Panc1 (cell line): ENCODE results near the gene PSMC6. TPM values are rescaled to one million over a fixed set of nuclear protein-coding genes. Genes with fewer than 3 reads are reported as not detected.

Experiments
- ATAC-seq: fragments of 200-7000 bp; cut with Tn5 transposase; 2 replicates; pipeline ENCODE4 v1.9.1; 2020; ENCODE audit warnings: mild to moderate bottlenecking, moderate library complexity
- Bru-seq: library from RNA; stranded (reverse); fragments of 400-500 nt; gene quantifications from one replicate; lab custom pipeline; 2021; lab: Mats Ljungman, UMichigan
- BruChase-seq, 2 experiments: library from RNA; stranded (reverse); fragments of 400-500 nt; gene quantifications; one replicate each; lab custom pipeline; 2021; lab: Mats Ljungman, UMichigan
- BruUV-seq: library from RNA; stranded (reverse); fragments of 400-500 nt; replicated peaks from 2 replicates; lab custom pipeline; 2021; lab: Mats Ljungman, UMichigan
- CTCF ChIA-PET: fragments of 300-600 bp; sonication (Branson Sonifier 250); formaldehyde crosslinking; loops from one replicate; lab custom pipeline; 2022; ENCODE audit warnings: antibody characterized with exemption; lab: Charles Lee
- POLR2A ChIA-PET: fragments of 300-600 bp; sonication (Branson Sonifier 250); formaldehyde crosslinking; loops from one replicate; lab custom pipeline; 2022; ENCODE audit warnings: antibody characterized with exemption; lab: Charles Lee
- DNase-seq: peaks from one replicate; pipeline ENCODE4 v3.0.0-alpha.2; 2010; ENCODE audit warnings: low read depth, low spot score
- H3K27ac ChIP-seq: 2 replicates; pipeline ENCODE4 v1.5.1; 2011; ENCODE audit warnings: mild to moderate bottlenecking, low read length, inconsistent platforms
- H3K27me3 ChIP-seq: fragments of 200-500 bp; sonication (Bioruptor generic); 2 replicates; pipeline ENCODE4 v1.6.0; 2014; ENCODE audit warnings: low read length, inconsistent platforms; ENCODE audit not compliant: control insufficient read depth, insufficient read depth
- H3K36me3 ChIP-seq: fragments of 200-500 bp; sonication (Bioruptor generic); 2 replicates; pipeline ENCODE4 v1.5.1; 2014; ENCODE audit warnings: inconsistent platforms, mild to moderate bottlenecking, low read length, moderate library complexity; ENCODE audit not compliant: control insufficient read depth, insufficient read depth
- H3K4me1 ChIP-seq: 2 replicates; pipeline ENCODE4 v1.5.1; 2011; ENCODE audit warnings: inconsistent platforms, mild to moderate bottlenecking, low read length, moderate library complexity; ENCODE audit not compliant: control insufficient read depth, insufficient read depth
- H3K4me3 ChIP-seq, 2 experiments: 2 replicates each; pipeline ENCODE4 v1.5.1; 2011 to 2012; ENCODE audit warnings: low read depth in 2 of 2, low read length in 2 of 2, mild to moderate bottlenecking in 2 of 2, inconsistent platforms in 1 of 2, moderate library complexity in 1 of 2
- H3K9me3 ChIP-seq: fragments of 200-500 bp; sonication (Bioruptor generic); 2 replicates; pipeline ENCODE4 v1.5.1; 2014; ENCODE audit warnings: low read depth, mild to moderate bottlenecking, inconsistent platforms, low read length, moderate library complexity; ENCODE audit not compliant: control insufficient read depth, insufficient read depth
- POLR2AphosphoS5 ChIP-seq: IDR thresholded peaks from 2 replicates; pipeline ENCODE4 v1.6.1; 2012; ENCODE audit warnings: mild to moderate bottlenecking, low read depth, low read length, moderate library complexity
- SIN3A ChIP-seq: IDR thresholded peaks from 2 replicates; pipeline ENCODE4 v1.6.1; 2012; ENCODE audit warnings: low read depth, mild to moderate bottlenecking, low read length, moderate library complexity, borderline replicate concordance; ENCODE audit not compliant: insufficient read depth
- TCF7L2 ChIP-seq: IDR thresholded peaks from 2 replicates; pipeline ENCODE4 v1.6.1; 2011; ENCODE audit warnings: mild to moderate bottlenecking, low read depth, low read length, inconsistent platforms
- in situ Hi-C: cut with HindIII; loops from 2 replicates; pipeline ENCODE4 v1.10.0; 2016; ENCODE audit warnings: low sequenced_read_pairs, low pct_unique_long_range_greater_than_20kb
- intact Hi-C: fragments of 100-400 bp; cut with micrococcal nuclease; formaldehyde crosslinking; loops from one replicate; pipeline ENCODE4 v1.10.0; 2022; ENCODE audit not compliant: unreplicated experiment
- long read RNA-seq: library from polyadenylated mRNA; unstranded; transcript quantifications from one replicate; pipeline ENCODE4 v2.0.0, GENCODE V29; 2021; ENCODE audit not compliant: unreplicated experiment
- polyA plus RNA-seq: library from polyadenylated mRNA; unstranded; fragments of >200 nt; gene quantifications from one replicate; pipeline ENCODE4 v1.2.1, GENCODE V29; 2012; ENCODE audit warnings: missing spikeins; ENCODE audit not compliant: insufficient read length
- total RNA-seq: library from RNA; stranded (reverse); gene quantifications from one replicate; pipeline ENCODE4 v1.2.1, GENCODE V29; 2021; ENCODE audit not compliant: unreplicated experiment
- TF ChIP-seq, protein P1 (sequence below), 2 experiments: IDR thresholded peaks; 2 replicates each; pipeline ENCODE4 v1.6.1; 2011 to 2012; ENCODE audit warnings: low read depth in 2 of 2, control low read depth in 1 of 2, low read length in 1 of 2, mild to moderate bottlenecking in 1 of 2, moderate library complexity in 1 of 2; ENCODE audit not compliant: insufficient read depth in 1 of 2
- TF ChIP-seq, protein P2 (sequence below): fragments of 450-650 bp; IDR thresholded peaks from 2 replicates; pipeline ENCODE4 v1.5.1; 2017; ENCODE audit warnings: mild to moderate bottlenecking

PSMC6 gene
- total RNA-seq: 62.1 TPM
- polyA plus RNA-seq: 39.6 TPM
- percentile 89 among the genes with signal in this experiment for Bru-seq, nascent RNA
- BruChase-seq, experiment 1, labeled RNA remaining after a 2-hour chase: percentile 81 among the genes with signal in this experiment
- BruChase-seq, experiment 2, labeled RNA remaining after a 6-hour chase: percentile 89 among the genes with signal in this experiment
- long read RNA-seq, transcript PSMC6-201 (14 exons, 2,188 nt): major isoform, 88 of 108 reads
- long read RNA-seq, partial matches to known transcripts: 12 of 108 reads
- long read RNA-seq, other reads (novel, unspliced or antisense): 7 of 108 reads

DNA sequence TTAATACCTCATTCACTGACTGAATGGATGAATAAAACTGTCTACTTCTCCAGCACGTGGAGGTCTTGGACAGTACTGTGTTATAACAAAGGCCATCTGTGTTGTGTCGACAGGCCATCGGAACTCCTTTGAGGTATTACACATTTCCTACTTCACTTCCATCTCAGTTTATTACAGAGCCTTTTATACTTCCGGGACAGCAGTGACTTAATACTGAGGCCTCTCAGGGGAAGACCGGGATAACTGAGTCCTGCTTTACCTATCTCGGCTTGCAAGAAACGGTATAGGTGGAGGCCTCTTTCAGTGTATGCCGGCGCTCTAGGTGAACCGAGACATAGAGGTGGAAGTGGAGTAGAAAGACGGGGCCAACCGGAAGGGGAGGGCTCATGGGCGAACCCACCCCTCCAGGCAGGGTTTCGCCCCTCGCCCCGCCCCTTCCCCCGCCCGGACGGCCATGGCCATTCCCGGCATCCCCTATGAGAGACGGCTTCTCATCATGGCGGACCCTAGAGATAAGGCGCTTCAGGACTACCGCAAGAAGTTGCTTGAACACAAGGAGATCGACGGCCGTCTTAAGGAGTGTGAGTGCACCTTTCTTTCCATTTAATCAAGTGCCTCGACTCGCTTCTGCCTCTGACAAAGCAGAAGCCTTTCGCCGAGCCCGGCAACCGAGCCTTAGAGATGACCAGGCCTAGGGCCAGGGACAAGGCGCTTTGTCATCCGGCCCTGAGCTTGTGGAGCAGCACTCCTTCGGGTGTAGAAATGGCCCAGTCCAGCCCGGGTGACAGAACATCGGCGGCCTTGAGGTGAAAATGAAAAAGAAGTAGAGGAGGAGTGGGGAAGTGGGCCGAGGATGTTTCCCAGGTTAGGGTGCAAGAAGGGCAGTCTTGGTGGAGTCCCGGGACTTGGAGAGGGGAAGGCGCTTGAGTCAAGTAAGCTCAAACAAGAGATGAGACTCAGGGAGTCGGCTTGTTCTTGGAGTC is at the start of gene PSMC6:
PSMC6 (plus strand) TSS at position 477 of the 983 bp plus-strand sequence; CDS start at position 497, 20 bp downstream.
- H3K4me3 ChIP-seq: peak within 1 kb of the TSS; percentile 88 to 96
- peaks cover 32% of the 10 kb centered on the region for H3K36me3 ChIP-seq
- TF ChIP-seq TCF7L2: peak; percentile 62
- TF ChIP-seq, protein P1, sequence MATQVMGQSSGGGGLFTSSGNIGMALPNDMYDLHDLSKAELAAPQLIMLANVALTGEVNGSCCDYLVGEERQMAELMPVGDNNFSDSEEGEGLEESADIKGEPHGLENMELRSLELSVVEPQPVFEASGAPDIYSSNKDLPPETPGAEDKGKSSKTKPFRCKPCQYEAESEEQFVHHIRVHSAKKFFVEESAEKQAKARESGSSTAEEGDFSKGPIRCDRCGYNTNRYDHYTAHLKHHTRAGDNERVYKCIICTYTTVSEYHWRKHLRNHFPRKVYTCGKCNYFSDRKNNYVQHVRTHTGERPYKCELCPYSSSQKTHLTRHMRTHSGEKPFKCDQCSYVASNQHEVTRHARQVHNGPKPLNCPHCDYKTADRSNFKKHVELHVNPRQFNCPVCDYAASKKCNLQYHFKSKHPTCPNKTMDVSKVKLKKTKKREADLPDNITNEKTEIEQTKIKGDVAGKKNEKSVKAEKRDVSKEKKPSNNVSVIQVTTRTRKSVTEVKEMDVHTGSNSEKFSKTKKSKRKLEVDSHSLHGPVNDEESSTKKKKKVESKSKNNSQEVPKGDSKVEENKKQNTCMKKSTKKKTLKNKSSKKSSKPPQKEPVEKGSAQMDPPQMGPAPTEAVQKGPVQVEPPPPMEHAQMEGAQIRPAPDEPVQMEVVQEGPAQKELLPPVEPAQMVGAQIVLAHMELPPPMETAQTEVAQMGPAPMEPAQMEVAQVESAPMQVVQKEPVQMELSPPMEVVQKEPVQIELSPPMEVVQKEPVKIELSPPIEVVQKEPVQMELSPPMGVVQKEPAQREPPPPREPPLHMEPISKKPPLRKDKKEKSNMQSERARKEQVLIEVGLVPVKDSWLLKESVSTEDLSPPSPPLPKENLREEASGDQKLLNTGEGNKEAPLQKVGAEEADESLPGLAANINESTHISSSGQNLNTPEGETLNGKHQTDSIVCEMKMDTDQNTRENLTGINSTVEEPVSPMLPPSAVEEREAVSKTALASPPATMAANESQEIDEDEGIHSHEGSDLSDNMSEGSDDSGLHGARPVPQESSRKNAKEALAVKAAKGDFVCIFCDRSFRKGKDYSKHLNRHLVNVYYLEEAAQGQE (IDR thresholded peaks at IDR 0.05; ENCODE audit: insufficient read depth in 1 of 2, low read depth in 2 of 2, low read length in 1 of 2): no peak
- peak; percentile 89 for TF ChIP-seq POLR2AphosphoS5
- TF ChIP-seq, protein P2, sequence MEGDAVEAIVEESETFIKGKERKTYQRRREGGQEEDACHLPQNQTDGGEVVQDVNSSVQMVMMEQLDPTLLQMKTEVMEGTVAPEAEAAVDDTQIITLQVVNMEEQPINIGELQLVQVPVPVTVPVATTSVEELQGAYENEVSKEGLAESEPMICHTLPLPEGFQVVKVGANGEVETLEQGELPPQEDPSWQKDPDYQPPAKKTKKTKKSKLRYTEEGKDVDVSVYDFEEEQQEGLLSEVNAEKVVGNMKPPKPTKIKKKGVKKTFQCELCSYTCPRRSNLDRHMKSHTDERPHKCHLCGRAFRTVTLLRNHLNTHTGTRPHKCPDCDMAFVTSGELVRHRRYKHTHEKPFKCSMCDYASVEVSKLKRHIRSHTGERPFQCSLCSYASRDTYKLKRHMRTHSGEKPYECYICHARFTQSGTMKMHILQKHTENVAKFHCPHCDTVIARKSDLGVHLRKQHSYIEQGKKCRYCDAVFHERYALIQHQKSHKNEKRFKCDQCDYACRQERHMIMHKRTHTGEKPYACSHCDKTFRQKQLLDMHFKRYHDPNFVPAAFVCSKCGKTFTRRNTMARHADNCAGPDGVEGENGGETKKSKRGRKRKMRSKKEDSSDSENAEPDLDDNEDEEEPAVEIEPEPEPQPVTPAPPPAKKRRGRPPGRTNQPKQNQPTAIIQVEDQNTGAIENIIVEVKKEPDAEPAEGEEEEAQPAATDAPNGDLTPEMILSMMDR: no peak
- peak; percentile 77; the same call in 1 of the 2 replicates for TF ChIP-seq SIN3A
- peaks cover 5% of the 10 kb centered on the region; the same call in 1 of the 2 replicates for H3K4me1 ChIP-seq
- intact Hi-C loops: no loop called here
- CTCF ChIA-PET: no interaction called here
- POLR2A ChIA-PET: interaction anchor here (0.5 kb wide), 1 partner anchor 11 kb away, joined by 6 read pairs; no protein-coding TSS in a partner anchor
- H3K27me3 ChIP-seq: no peaks in the 10 kb centered on the region
- no TSS peak for BruUV-seq
- no peaks in the 10 kb centered on the region for H3K9me3 ChIP-seq
- ATAC-seq: peak; percentile 100
- peak within 1 kb of the TSS; percentile 87 for H3K27ac ChIP-seq
- DNase-seq: peak; percentile 67
- in situ Hi-C loops: no loop called here

DNA sequence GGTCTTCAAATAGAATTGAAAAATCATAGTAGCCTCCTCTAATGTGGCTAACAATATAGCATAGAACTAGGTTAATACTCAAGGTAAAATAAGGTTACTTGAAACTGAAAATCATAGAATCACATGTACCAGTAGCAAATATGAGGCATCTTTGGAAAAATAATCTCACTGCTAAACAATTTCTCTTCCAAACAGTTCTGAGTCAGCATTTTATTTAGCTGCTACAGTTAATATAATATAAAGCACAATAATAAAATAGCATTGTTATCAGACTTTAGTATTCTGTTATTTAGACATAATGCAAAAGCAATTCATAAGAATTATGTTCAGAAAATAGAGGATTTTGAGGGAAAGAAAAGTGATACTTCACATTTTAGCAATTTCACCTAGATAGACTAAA is 46.7 kb upstream of the PSMC6 start:
- no peak overlapping the region for H3K4me3 ChIP-seq
- in situ Hi-C loops: no loop called here
- POLR2A ChIA-PET: no interaction called here
- no peaks in the 10 kb centered on the region for H3K9me3 ChIP-seq
- no TSS peak for BruUV-seq
- intact Hi-C loops: no loop called here
- H3K27ac ChIP-seq: no peak overlapping the region
- CTCF ChIA-PET: no interaction called here
- peaks cover 6% of the 10 kb centered on the region for H3K36me3 ChIP-seq
- DNase-seq: no peak
- no peak for ATAC-seq
- H3K4me1 ChIP-seq: no peaks in the 10 kb centered on the region
- H3K27me3 ChIP-seq: no peaks in the 10 kb centered on the region
- TF ChIP-seq POLR2AphosphoS5: no peak
- TF ChIP-seq, protein P1 (IDR thresholded peaks at IDR 0.05; ENCODE audit: insufficient read depth in 1 of 2, low read depth in 2 of 2, low read length in 1 of 2): no peak
- TF ChIP-seq SIN3A: no peak
- TF ChIP-seq, protein P2: no peak
- no peak for TF ChIP-seq TCF7L2
